B cell (primary cell): ENCODE measurements around the gene CDH5.

Experiments used
- EZH2 ChIP-seq: IDR thresholded peaks from 2 replicates; pipeline ENCODE4 v1.6.1; 2012; ENCODE audit warnings: borderline replicate concordance, low read depth, mild to moderate bottlenecking, moderate library complexity, low read length; ENCODE audit not compliant: insufficient read depth, poor library complexity, severe bottlenecking
- TF ChIP-seq, protein P1 (sequence below): fragments of 200-600 bp; IDR thresholded peaks from one replicate; pipeline ENCODE4 v1.8.0; 2022; ENCODE audit warnings: antibody characterized with exemption, mild to moderate bottlenecking

DNA sequence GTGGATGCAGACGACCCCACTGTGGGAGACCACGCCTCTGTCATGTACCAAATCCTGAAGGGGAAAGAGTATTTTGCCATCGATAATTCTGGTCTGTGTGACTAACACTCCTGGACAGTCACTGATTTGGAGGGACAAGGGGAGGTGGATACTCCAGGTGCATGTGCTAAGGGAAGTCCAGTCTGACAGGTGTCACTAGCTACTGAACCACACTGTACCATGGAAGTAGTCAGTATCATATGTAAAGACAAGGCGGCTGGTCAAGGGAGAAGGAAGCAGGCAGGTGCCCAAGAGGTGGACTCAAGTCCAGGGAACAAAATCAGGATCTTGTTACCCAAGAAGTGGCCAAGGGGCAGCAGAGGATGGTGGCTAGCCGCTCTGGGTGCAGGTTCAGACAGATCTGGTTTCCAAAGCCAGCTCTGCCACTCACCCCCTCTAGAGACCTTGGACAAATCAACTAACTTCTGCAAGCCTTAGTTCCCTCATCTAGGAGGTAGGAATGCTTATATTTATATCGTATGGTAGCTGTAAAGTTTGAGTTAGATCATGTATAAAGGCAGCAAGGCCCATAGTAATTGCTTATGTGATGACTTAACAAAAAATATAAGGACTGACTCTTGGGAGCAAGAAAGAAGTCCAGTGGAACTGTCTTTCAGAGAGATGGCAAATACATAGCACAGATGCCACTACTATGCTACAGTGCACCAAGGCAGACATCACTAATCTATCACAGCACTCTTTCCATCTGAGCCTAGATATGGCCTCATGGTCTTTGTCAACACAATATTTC lies 22.1 kb downstream of the CDH5 start:
- TF ChIP-seq, protein P1, sequence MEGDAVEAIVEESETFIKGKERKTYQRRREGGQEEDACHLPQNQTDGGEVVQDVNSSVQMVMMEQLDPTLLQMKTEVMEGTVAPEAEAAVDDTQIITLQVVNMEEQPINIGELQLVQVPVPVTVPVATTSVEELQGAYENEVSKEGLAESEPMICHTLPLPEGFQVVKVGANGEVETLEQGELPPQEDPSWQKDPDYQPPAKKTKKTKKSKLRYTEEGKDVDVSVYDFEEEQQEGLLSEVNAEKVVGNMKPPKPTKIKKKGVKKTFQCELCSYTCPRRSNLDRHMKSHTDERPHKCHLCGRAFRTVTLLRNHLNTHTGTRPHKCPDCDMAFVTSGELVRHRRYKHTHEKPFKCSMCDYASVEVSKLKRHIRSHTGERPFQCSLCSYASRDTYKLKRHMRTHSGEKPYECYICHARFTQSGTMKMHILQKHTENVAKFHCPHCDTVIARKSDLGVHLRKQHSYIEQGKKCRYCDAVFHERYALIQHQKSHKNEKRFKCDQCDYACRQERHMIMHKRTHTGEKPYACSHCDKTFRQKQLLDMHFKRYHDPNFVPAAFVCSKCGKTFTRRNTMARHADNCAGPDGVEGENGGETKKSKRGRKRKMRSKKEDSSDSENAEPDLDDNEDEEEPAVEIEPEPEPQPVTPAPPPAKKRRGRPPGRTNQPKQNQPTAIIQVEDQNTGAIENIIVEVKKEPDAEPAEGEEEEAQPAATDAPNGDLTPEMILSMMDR: no peak
- no peak for TF ChIP-seq EZH2
